ENCODE results near the gene MAGOHB. TPM values are rescaled to one million over a fixed set of nuclear protein-coding genes. Genes with fewer than 3 reads are reported as not detected.

MAGOHB gene
- polyA plus RNA-seq, 2 of the 4 experiments (the other 2 are of a cell fraction): 83.4 to 90.5 TPM

GRCh38 chr12:10557766-10558165 lies 55.6 kb downstream of the MAGOHB start:
- TF ChIP-seq POLR2AphosphoS2 (conservative IDR thresholded peaks at IDR 0.05; ENCODE audit: low read length): no peak
- TF ChIP-seq HMGXB4 (CRISPR knock-in tag; IDR thresholded peaks at IDR 0.05; ENCODE audit: borderline replicate concordance): no peak
- no peak for TF ChIP-seq NPAS2 (CRISPR knock-in tag; IDR thresholded peaks at IDR 0.05; ENCODE audit: borderline replicate concordance)
- TF ChIP-seq EP300 (IDR thresholded peaks at IDR 0.05): no peak
- no peak for TF ChIP-seq NR3C1 (IDR thresholded peaks at IDR 0.05)
- TF ChIP-seq HOXA7 (CRISPR knock-in tag; IDR thresholded peaks at IDR 0.05): no peak
- no peaks in the 10 kb centered on the region for H3K9me3 ChIP-seq
- 85% methylated on average over 2 of the region's 2 CpGs for WGBS (ENCODE audit: missing lambda C conversion rate)
- no peak overlapping the region for H3K27ac ChIP-seq
- 0 out of 3 replicates have a peak, but pooled peaks cover 3% of the 10 kb centered on the region for H3K4me1 ChIP-seq
- no peak for ATAC-seq
- no peak overlapping the region for H3K4me3 ChIP-seq
- POLR2A ChIA-PET: no interaction called here
- no peak overlapping the region for H3K4me2 ChIP-seq
- no peak for FAIRE-seq
- CTCF ChIA-PET: interaction anchor here (0.7 kb wide), 1 partner anchor 117 kb away, joined by 3 read pairs; no protein-coding TSS in a partner anchor
- no peak for DNase-seq (ENCODE audit: low read depth in 1 of 2, low spot score in 1 of 2)

- POLR2A ChIA-PET: no interaction called here
- FAIRE-seq: no peak
- Histone ChIP-seq H3K4me3 (no peak overlapping the region), H3K9me3 (no peaks in the 10 kb centered on the region), H3K4me2 (no peak overlapping the region), H3K4me1 (no peaks in the 10 kb centered on the region), H3K27ac (no peak overlapping the region)
- TF ChIP-seq KDM1A (IDR thresholded peaks at IDR 0.05; ENCODE audit: low read depth) (no peak), MYC (IDR thresholded peaks at IDR 0.05; ENCODE audit: borderline replicate concordance, low read length) (no peak), CBX2 (IDR thresholded peaks at IDR 0.05; ENCODE audit: borderline replicate concordance, low read depth) (no peak), FOSB (CRISPR knock-in tag; IDR thresholded peaks at IDR 0.05) (no peak), RNF2 (IDR thresholded peaks at IDR 0.05; ENCODE audit: borderline replicate concordance, low read depth) (no peak), HOXB13 (CRISPR knock-in tag; IDR thresholded peaks at IDR 0.05; ENCODE audit: low read depth) (no peak), TFCP2L1 (CRISPR knock-in tag; IDR thresholded peaks at IDR 0.05) (no peak), USF2 (IDR thresholded peaks at IDR 0.05) (no peak), MAZ (IDR thresholded peaks at IDR 0.05; ENCODE audit: borderline replicate concordance, low read depth, low read length) (no peak), POLR2A (IDR thresholded peaks at IDR 0.05; ENCODE audit: low read length) (no peak), NFE2L2 (conservative IDR thresholded peaks at IDR 0.05; ENCODE audit: low read length) (no peak), CEBPB (IDR thresholded peaks at IDR 0.05) (no peak), ESRRA (IDR thresholded peaks at IDR 0.05; ENCODE audit: borderline replicate concordance, low read length) (no peak)
- no peak for ATAC-seq
- WGBS (ENCODE audit: missing lambda C conversion rate): 68% methylated on average over 6 of the region's 6 CpGs
- DNase-seq (ENCODE audit: low read depth in 1 of 2, low spot score in 1 of 2): no peak
- CTCF ChIA-PET: interaction anchor here (0.7 kb wide), 1 partner anchor 117 kb away, joined by 3 read pairs; no protein-coding TSS in a partner anchor
These were observed 56.1 kb downstream of the MAGOHB start for GRCh38 chr12:10557329-10557728.

- no peak overlapping the region for H3K4me3 ChIP-seq
These were observed 58.5 kb downstream of the MAGOHB start for GRCh38 chr12:10554756-10555481.

More at GRCh38 chr12:10554756-10555481, 58.5 kb downstream of the MAGOHB start:
- Histone ChIP-seq H3K9me3 (no peaks in the 10 kb centered on the region), H3K4me2 (no peak overlapping the region), H3K4me1 (no peaks in the 10 kb centered on the region), H3K27ac (no peak overlapping the region)
- FAIRE-seq: no peak
- ChIA-PET CTCF (interaction anchor here (0.7 kb wide), 1 partner anchor 21 kb away, joined by 3 read pairs; no protein-coding TSS in a partner anchor), POLR2A (no interaction called here)
- no peak for ATAC-seq
- 91% methylated on average over 7 of the region's 7 CpGs for WGBS (ENCODE audit: missing lambda C conversion rate)
- no peak for TF ChIP-seq CBX2 (IDR thresholded peaks at IDR 0.05; ENCODE audit: borderline replicate concordance, low read depth)
- no peak for TF ChIP-seq POLR2AphosphoS2 (conservative IDR thresholded peaks at IDR 0.05; ENCODE audit: low read length)
- DNase-seq (ENCODE audit: low read depth in 1 of 2, low spot score in 1 of 2): no peak
